H1 (cell line): Measurements from ENCODE around the gene MATN4. TPM values are rescaled to one million over a fixed set of nuclear protein-coding genes. Genes with fewer than 3 reads are reported as not detected.

ENCODE experiments used
- CBX5 ChIP-seq: fragments of 300-800, 300-1000 bp; sonication (generic); IDR thresholded peaks from 2 replicates; pipeline ENCODE4 v1.7.1; 2016; ENCODE audit warnings: antibody characterized with exemption, low read length, low read depth
- CEBPB ChIP-seq: IDR thresholded peaks from 2 replicates; pipeline ENCODE4 v1.6.1; 2012; ENCODE audit warnings: low read depth, low read length
- SIN3A ChIP-seq, 2 experiments: IDR thresholded peaks in 1 of 2; conservative IDR thresholded peaks in 1 of 2; 2 replicates each; pipeline ENCODE4 v1.6.1; 2011 to 2012; ENCODE audit warnings: low read length in 2 of 2, improper control_type of control experiment in 1 of 2, low read depth in 1 of 2, mild to moderate bottlenecking in 1 of 2
- polyA plus RNA-seq, 7 experiments: library from polyadenylated mRNA; depleted of rRNA in 3 of 7; stranded (reverse) in 5 of 7; unstranded in 2 of 7; fragments of >200 nt in 5 of 7; fragments of 200-250 nt in 2 of 7; gene quantifications; 1 replicate in 5 of 7; 2 replicates in 1 of 7; 4 replicates in 1 of 7; pipeline versions ENCODE4 v1.2.1 to v1.2.3, GENCODE V29; 2011 to 2013; ENCODE audit warnings: missing spikeins in 2 of 7, mixed read lengths in 2 of 7
- total RNA-seq: library from RNA; stranded (reverse); fragmentation: NEBNext Ultra II Directional; extraction: Animal tissue kit (Norgen Biotek cat#: 25700); gene quantifications from 2 replicates; pipeline ENCODE4 v1.2.1, GENCODE V29; 2021

The MATN4 gene
- total and polyA plus RNA-seq, 2 of the 8 experiments (the other 6 are each of a cell fraction or from before 2014, with no cell fraction given), result 2.1 to 4.4 TPM

DNA sequence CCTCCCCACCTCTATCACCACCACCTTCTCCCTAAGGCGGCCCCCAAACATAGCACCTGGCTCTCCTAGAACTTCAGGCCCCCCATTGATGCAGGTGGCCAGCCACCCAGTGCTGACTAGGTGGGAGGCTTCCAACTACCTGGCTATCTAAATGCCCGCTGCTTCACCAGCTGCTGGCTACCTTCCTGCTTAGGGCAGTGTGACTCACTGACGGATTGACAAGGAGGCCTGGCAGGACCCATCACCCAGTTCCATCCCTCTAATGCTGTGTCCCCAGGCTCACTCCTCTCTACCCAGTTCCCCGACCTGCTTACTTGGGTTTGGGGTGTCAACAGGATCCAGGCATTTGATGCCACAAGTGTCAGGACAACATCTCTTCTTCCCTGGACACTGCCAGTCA is 54.8 kb downstream of the MATN4 start (continued):
- TF ChIP-seq SIN3A (conservative IDR thresholded peaks at IDR 0.05 in 1 of 2, IDR thresholded peaks at IDR 0.05 in 1 of 2; ENCODE audit: low read depth in 1 of 2, low read length in 2 of 2) (no peak), CEBPB (no peak), CBX5 (no peak)
